GM10266 (cell line): ENCODE measurements around the gene HERPUD2.

Experiments
- DNase-seq: peaks from one replicate; pipeline ENCODE4 v3.0.0; 2012; ENCODE audit errors: extremely low spot score
- CTCF ChIP-seq: IDR thresholded peaks from 2 replicates; pipeline ENCODE4 v1.5.1; 2012; ENCODE audit warnings: mild to moderate bottlenecking, low read depth; ENCODE audit not compliant: control insufficient read depth, insufficient read depth; ENCODE audit errors: missing control alignments

Gene HERPUD2

GRCh38 chr7:35714407-35714806, 19.5 kb upstream of the HERPUD2 start:
- TF ChIP-seq CTCF, result no peak
- no peak for DNase-seq

GRCh38 chr7:35712563-35713226, 17.8 kb upstream of the HERPUD2 start:
- no peak for TF ChIP-seq CTCF
- no peak for DNase-seq

GRCh38 chr7:35707422-35707821, 12.5 kb upstream of the HERPUD2 start:
- DNase-seq, result no peak

GRCh38 chr7:35705932-35706461, 11.1 kb upstream of the HERPUD2 start:
- no peak for TF ChIP-seq CTCF
- DNase-seq, result no peak

More at GRCh38 chr7:35707422-35707821, 12.5 kb upstream of the HERPUD2 start:
- TF ChIP-seq CTCF, result no peak

GRCh38 chr7:35704261-35704660, 9.3 kb upstream of the HERPUD2 start:
- no peak for TF ChIP-seq CTCF
- DNase-seq, result no peak

GRCh38 chr7:35702541-35702940, 7.6 kb upstream of the HERPUD2 start:
- no peak for TF ChIP-seq CTCF
- DNase-seq, result no peak

GRCh38 chr7:35701287-35701900, 6.5 kb upstream of the HERPUD2 start:
- no peak for DNase-seq
- TF ChIP-seq CTCF, result no peak
